Lower leg skin (tissue), 4 donors: ENCODE measurements around the gene MAPKAPK3. TPM values are rescaled to one million over a fixed set of nuclear protein-coding genes. Genes with fewer than 3 reads are reported as not detected.
A peak's percentile ranks its signal among the peaks of the same experiment; 100 is the strongest.

Experiments used
- DNase-seq, 2 donors: peaks; one replicate each; pipeline ENCODE4 v3.0.0-alpha.2; 2019; ENCODE audit warnings: low spot score in 2 of 2
- H3K4me3 ChIP-seq: fragments of 200-600 bp; sonication (generic); 2 replicates; pipeline ENCODE4 v1.5.1; 2017; ENCODE audit warnings: mild to moderate bottlenecking, low read depth; ENCODE audit not compliant: poor library complexity, severe bottlenecking
- POLR2A ChIP-seq, 2 donors: fragments of 450-650 bp; IDR thresholded peaks; one replicate each; pipeline ENCODE4 v1.6.1; 2016 to 2017; ENCODE audit warnings: antibody characterized with exemption in 2 of 2, mild to moderate bottlenecking in 1 of 2, moderate library complexity in 1 of 2
- WGBS, 2 donors: methylation state at CpG; one replicate each; pipeline ENCODE4 v1.1.5; 2018; 5-methylcytosine and 5-hydroxymethylcytosine counted together
- intact Hi-C: fragments of 100-400 bp; cut with DNase I; formaldehyde crosslinking; loops from one replicate; pipeline ENCODE4 v1.15.0; 2023; ENCODE audit warnings: low total_unique reads
- total RNA-seq, 4 donors: library from RNA; depleted of rRNA; stranded (reverse); fragments of >200 nt; gene quantifications; one replicate each; pipeline ENCODE4 v1.1.0, GENCODE V29; 2016
- TF ChIP-seq, protein P1 (sequence below), 3 donors: fragments of 450-650 bp; IDR thresholded peaks; one replicate each; pipeline ENCODE4 v1.5.1; 2016; ENCODE audit warnings: antibody characterized with exemption in 3 of 3, mild to moderate bottlenecking in 3 of 3, moderate library complexity in 2 of 3

The MAPKAPK3 gene
- 100 to 1,000 TPM in 2 of 4 donors, 10 to 100 TPM in 2; 65.2 to 128 (median 91.7) TPM for total RNA-seq

DNA sequence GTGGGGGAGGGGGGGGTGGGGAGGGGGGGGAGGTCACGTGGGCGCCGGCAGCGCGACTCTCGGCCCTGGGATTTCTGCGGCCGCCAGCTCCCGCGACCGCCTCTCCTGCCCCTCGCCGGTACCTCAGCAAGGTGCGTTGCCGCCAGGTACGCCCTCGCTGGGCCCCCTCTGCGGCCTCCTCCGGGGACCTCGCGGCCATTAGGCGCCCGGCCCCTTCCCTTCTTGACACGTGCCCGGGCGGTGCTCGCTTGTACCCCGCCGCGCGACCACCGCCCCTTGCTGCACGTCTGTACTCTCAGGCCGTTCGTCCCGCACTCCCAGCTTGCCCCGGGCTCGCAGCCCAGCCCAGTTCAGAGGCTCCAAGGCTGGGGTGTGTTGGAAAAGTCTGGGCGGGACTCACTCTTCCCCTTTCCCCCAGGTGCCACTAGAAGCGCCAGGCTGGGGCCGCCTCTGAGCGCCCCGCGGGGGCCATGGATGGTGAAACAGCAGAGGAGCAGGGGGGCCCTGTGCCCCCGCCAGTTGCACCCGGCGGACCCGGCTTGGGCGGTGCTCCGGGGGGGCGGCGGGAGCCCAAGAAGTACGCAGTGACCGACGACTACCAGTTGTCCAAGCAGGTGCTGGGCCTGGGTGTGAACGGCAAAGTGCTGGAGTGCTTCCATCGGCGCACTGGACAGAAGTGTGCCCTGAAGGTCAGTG lies at the start of gene MAPKAPK3:
Gene MAPKAPK3, plus strand, starts transcription at position 56 of the 696 bp plus-strand sequence. Its CDS starts 415 bp downstream, at position 471.
- DNase-seq = peak in 1 of 2 donors; percentile 92
- intact Hi-C loops = loop anchor here (5.0 kb wide), 1 partner anchor 770 kb away; the partner anchor contains the start of gene MANF
- no peak for TF ChIP-seq POLR2A (IDR thresholded peaks at IDR 0.05)
- TF ChIP-seq, protein P1, sequence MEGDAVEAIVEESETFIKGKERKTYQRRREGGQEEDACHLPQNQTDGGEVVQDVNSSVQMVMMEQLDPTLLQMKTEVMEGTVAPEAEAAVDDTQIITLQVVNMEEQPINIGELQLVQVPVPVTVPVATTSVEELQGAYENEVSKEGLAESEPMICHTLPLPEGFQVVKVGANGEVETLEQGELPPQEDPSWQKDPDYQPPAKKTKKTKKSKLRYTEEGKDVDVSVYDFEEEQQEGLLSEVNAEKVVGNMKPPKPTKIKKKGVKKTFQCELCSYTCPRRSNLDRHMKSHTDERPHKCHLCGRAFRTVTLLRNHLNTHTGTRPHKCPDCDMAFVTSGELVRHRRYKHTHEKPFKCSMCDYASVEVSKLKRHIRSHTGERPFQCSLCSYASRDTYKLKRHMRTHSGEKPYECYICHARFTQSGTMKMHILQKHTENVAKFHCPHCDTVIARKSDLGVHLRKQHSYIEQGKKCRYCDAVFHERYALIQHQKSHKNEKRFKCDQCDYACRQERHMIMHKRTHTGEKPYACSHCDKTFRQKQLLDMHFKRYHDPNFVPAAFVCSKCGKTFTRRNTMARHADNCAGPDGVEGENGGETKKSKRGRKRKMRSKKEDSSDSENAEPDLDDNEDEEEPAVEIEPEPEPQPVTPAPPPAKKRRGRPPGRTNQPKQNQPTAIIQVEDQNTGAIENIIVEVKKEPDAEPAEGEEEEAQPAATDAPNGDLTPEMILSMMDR (IDR thresholded peaks at IDR 0.05) = no peak
- H3K4me3 ChIP-seq = peak within 1 kb of the TSS; percentile 67
- 1% methylated on average over 23 to 33 of the region's 58 CpGs for WGBS, 2 donors

DNA sequence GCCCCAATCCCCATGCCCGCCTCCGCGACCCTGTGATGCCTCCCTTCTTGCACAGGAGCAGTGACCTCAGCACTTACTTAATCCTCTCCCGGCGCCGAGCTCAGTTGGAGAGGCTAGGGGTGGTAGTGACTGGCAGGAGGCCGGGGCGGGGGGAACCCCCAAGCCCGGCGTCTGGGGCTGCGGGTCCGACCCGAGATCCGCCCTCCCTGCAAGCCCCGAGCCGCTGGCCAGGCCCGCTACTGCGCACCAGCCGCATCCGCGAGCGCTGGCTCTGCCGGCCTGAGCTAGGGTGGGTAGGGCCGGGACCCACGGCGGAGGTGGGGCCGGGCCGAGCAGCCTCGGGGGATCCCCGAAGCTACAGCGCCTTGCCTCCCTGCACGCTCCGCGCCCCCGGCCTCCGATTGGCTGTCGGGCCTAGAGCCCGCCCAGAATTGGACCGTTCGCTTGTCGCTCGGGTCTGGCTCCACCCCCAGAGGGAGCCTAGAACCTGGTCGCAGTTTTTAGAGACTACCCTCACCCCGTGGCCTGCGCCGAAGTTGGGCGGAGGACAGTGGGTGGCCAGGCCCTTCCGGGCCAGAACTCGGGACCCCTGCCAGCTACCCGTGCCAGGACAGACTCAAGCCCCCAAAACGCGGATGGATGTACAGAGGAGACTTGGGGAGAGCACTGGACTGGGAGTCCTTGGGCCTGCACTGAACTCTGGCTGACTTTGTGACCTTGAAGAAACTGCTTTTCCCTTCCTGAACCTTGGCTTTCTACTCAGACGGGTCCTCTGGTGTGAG lies 49.4 kb upstream of the MAPKAPK3 start, which contains the start of gene C3orf18:
Gene C3orf18, minus strand, starts transcription at position 362 of the 782 bp plus-strand sequence. CDS start 2,048 bp downstream, outside the sequence.
- H3K4me3 ChIP-seq = peak within 1 kb of the TSS; percentile 35
- TF ChIP-seq, protein P1 (IDR thresholded peaks at IDR 0.05) = no peak
- TF ChIP-seq POLR2A (IDR thresholded peaks at IDR 0.05) = no peak
- 4 to 7% methylated on average over 27 to 45 of the region's 53 CpGs for WGBS, 2 donors
- peak; percentile 93 to 99 for DNase-seq
- intact Hi-C loops = no loop called here

DNA sequence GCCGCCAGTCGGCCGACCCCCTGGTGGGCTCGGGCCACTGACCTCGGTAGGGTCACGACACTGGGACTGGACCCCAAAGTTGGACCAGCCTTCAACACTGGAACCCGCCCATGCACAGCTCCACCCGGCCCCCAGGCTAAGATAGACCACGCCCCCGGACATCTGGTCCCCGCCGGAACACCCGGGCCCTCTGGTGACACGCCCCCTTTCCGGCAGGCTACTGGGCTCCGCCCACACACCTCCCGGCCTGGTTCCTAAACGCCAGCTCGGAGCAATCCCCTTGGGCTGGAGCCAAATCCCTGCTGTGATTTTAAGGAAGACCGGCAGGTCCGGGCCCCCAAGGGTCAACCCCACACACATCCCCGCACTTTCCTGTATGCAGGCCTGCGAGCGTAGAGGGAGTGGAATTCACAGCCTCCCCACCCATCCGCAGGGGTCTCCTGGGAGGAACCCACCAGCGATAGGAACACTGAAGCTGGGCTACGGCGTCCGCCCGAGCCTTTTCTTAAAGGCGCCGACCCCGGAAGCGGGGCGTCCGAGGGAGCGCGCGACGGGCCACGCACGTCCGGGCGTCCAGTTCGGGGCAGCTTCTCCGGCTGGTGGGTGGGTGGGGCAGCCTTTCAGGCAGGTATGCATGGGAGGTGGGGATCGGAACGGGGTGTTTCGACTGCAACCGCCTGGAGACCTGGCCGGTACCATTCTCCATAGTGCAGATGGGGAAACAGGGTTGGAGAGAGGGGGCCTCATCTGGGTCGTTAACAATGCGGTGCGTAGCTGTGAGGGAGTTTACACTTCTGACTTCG lies 47.8 kb upstream of the MAPKAPK3 start, which contains the start of gene HEMK1:
Gene HEMK1, plus strand, starts transcription at position 576 of the 803 bp plus-strand sequence. CDS start 1,583 bp downstream, outside the sequence.
- TF ChIP-seq, protein P1 (IDR thresholded peaks at IDR 0.05) = no peak
- TF ChIP-seq POLR2A (IDR thresholded peaks at IDR 0.05) = peak in 1 of 2 donors; percentile 38
- intact Hi-C loops = no loop called here
- peak within 1 kb of the TSS; percentile 42 for H3K4me3 ChIP-seq
- WGBS, 2 donors = 0 to 1% methylated on average over 43 to 46 of the region's 55 CpGs
- DNase-seq = peak; percentile 98 to 100

DNA sequence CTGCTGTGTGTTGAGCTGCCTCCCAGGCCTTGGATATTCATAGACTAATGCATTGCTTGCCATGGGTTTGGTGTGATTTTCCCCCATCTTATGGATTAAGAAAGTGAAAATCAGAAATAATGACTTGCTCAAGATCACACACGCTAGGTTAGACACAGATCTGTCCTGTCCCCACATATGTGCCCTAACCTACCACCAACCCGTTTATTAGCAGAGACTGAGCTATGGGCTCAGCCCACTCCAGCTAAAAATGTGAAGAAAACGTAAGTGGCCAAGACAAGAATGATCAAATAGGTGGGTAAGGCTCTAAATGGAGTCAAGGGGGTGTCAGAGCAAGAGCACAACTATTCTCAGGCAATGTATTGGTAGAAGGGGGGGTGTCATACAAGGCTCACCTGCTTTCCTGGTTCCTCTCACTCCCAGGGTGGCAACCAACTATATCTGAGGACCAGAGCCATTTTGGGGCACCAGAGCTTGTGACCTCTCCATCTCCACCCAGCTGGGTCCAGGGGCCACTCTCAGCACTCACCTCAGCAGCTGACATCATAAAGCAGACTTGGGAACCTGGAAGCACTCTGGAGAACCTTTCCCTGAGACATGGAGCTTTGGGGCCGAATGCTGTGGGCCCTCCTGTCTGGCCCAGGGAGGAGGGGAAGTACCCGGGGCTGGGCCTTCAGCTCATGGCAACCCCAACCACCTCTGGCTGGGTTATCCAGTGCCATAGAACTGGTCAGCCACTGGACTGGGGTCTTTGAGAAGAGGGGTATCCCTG lies 46.3 kb upstream of the MAPKAPK3 start:
- TF ChIP-seq, protein P1 (IDR thresholded peaks at IDR 0.05) = no peak
- no peak for TF ChIP-seq POLR2A (IDR thresholded peaks at IDR 0.05)
- DNase-seq = no peak
- intact Hi-C loops = loop anchor here (2.0 kb wide), 1 partner anchor 44 kb away; no protein-coding TSS in a partner anchor
- no peak overlapping the region for H3K4me3 ChIP-seq
- WGBS, 2 donors = 76 to 84% methylated on average over 4 to 5 of the region's 5 CpGs
